GM06990 (cell line): ENCODE data around the gene IGLL5.
A peak's percentile ranks its signal among the peaks of the same experiment; 100 is the strongest.

Experiments
- DNase-seq: peaks from one replicate; pipeline ENCODE4 v3.0.0-alpha.2; 2011; ENCODE audit not compliant: insufficient read length; ENCODE audit errors: extremely low read depth
- H3K27me3 ChIP-seq: replicated peaks from 2 replicates; pipeline ENCODE4 v1.6.0; 2011; ENCODE audit warnings: low read length; ENCODE audit not compliant: control insufficient read depth, insufficient read depth
- H3K36me3 ChIP-seq: 2 replicates; pipeline ENCODE4 v1.5.1; 2011; ENCODE audit warnings: low read length; ENCODE audit not compliant: control insufficient read depth, insufficient read depth
- H3K4me3 ChIP-seq: replicated peaks from 2 replicates; pipeline ENCODE4 v1.5.1; 2011; ENCODE audit warnings: low read depth, mild to moderate bottlenecking, control low read depth, low read length
- CTCF ChIP-seq: IDR thresholded peaks from 2 replicates; pipeline ENCODE4 v1.5.1; 2011; ENCODE audit warnings: low read length, control low read depth, mild to moderate bottlenecking, inconsistent platforms; ENCODE audit not compliant: insufficient read depth, poor library complexity, severe bottlenecking

IGLL5 gene

GRCh38 chr22:22933807-22934542, 46.4 kb downstream of the IGLL5 start:
- H3K27me3 ChIP-seq = no peaks in the 10 kb centered on the region
- peak; percentile 66 for DNase-seq
- no peak overlapping the region for H3K4me3 ChIP-seq
- TF ChIP-seq CTCF = no peak
- no peaks in the 10 kb centered on the region for H3K36me3 ChIP-seq

GRCh38 chr22:22934543-22935055, 47.0 kb downstream of the IGLL5 start:
- no peaks in the 10 kb centered on the region for H3K27me3 ChIP-seq
- TF ChIP-seq CTCF = no peak
- H3K4me3 ChIP-seq = no peak overlapping the region
- no peaks in the 10 kb centered on the region for H3K36me3 ChIP-seq
- DNase-seq = peak; percentile 73

GRCh38 chr22:22935056-22935545, 47.5 kb downstream of the IGLL5 start:
- Histone ChIP-seq H3K36me3 (no peaks in the 10 kb centered on the region), H3K27me3 (no peaks in the 10 kb centered on the region), H3K4me3 (no peak overlapping the region)
- DNase-seq = no peak
- no peak for TF ChIP-seq CTCF

- DNase-seq = peak; percentile 93
- TF ChIP-seq CTCF = peak; percentile 89
- Histone ChIP-seq H3K27me3 (no peaks in the 10 kb centered on the region), H3K4me3 (no peak overlapping the region), H3K36me3 (no peaks in the 10 kb centered on the region)
Observed at GRCh38 chr22:22935546-22936157, 48.0 kb downstream of the IGLL5 start.

GRCh38 chr22:22936180-22936914, 48.7 kb downstream of the IGLL5 start:
- no peak for DNase-seq
- Histone ChIP-seq H3K4me3 (no peak overlapping the region), H3K27me3 (no peaks in the 10 kb centered on the region), H3K36me3 (no peaks in the 10 kb centered on the region)
- TF ChIP-seq CTCF = no peak
